ENCODE measurements around the gene HPRT1.

HPRT1 gene

GRCh38 chrX:134480061-134480460 lies 20.1 kb downstream of the HPRT1 start:
- DNase-seq, result no peak

GRCh38 chrX:134481339-134481738 lies 21.4 kb downstream of the HPRT1 start:
- DNase-seq, result no peak

- DNase-seq, result no peak
These were observed 22.4 kb downstream of the HPRT1 start for GRCh38 chrX:134482371-134482770.

GRCh38 chrX:134484039-134484438 lies 24.1 kb downstream of the HPRT1 start:
- no peak for DNase-seq

GRCh38 chrX:134501941-134502340 lies 42.0 kb downstream of the HPRT1 start:
- no peak for DNase-seq

- DNase-seq, result no peak
These were observed 42.7 kb downstream of the HPRT1 start for GRCh38 chrX:134502686-134503085.

GRCh38 chrX:134512566-134512965 lies 52.6 kb downstream of the HPRT1 start:
- no peak for DNase-seq

GRCh38 chrX:134513091-134513490 lies 53.1 kb downstream of the HPRT1 start:
- DNase-seq, result no peak

GRCh38 chrX:134520860-134521390 lies 61.0 kb downstream of the HPRT1 start:
- peak; percentile 26 for DNase-seq

GRCh38 chrX:134524181-134524580 lies 64.2 kb downstream of the HPRT1 start:
- DNase-seq, result no peak

- DNase-seq, result no peak
These were observed 65.3 kb downstream of the HPRT1 start for GRCh38 chrX:134525086-134525792.

- no peak for DNase-seq
These were observed 66.4 kb downstream of the HPRT1 start for GRCh38 chrX:134526399-134526798.

- DNase-seq, result no peak
These were observed 69.0 kb downstream of the HPRT1 start for GRCh38 chrX:134528960-134529359.

- DNase-seq, result no peak
These were observed 69.5 kb downstream of the HPRT1 start for GRCh38 chrX:134529481-134529880.

- no peak for DNase-seq
These were observed 70.9 kb downstream of the HPRT1 start for GRCh38 chrX:134530845-134531244.

GRCh38 chrX:134533352-134533751 lies 73.4 kb downstream of the HPRT1 start:
- DNase-seq, result no peak

GRCh38 chrX:134533952-134534351 lies 74.0 kb downstream of the HPRT1 start:
- no peak for DNase-seq

- no peak for DNase-seq
These were observed 77.4 kb downstream of the HPRT1 start for GRCh38 chrX:134537179-134537955.

GRCh38 chrX:134538316-134538715 lies 78.4 kb downstream of the HPRT1 start:
- DNase-seq, result no peak

- DNase-seq, result no peak
These were observed 81.9 kb downstream of the HPRT1 start for GRCh38 chrX:134541906-134542305.

GRCh38 chrX:134542485-134542884 lies 82.5 kb downstream of the HPRT1 start:
- peak; percentile 84 for DNase-seq

- DNase-seq, result no peak
These were observed 83.3 kb downstream of the HPRT1 start for GRCh38 chrX:134543288-134543687.

- DNase-seq, result no peak
These were observed 84.2 kb downstream of the HPRT1 start for GRCh38 chrX:134544135-134544512.

- peak; percentile 64 for DNase-seq
These were observed 84.7 kb downstream of the HPRT1 start for GRCh38 chrX:134544513-134545151.

Measured in right hindlimb (tissue), 1 donor.